ENCODE measurements around the gene DPYSL5. TPM values are rescaled to one million over a fixed set of nuclear protein-coding genes. Genes with fewer than 3 reads are reported as not detected.
A peak's percentile ranks its signal among the peaks of the same experiment; 100 is the strongest.

Gene DPYSL5
- polyA plus RNA-seq, 3 donors, result not detected

GRCh38 chr2:26982102-26982742 is 134.3 kb downstream of the DPYSL5 start:
- Histone ChIP-seq H3K79me2 (ENCODE audit: insufficient read depth, low read length) (no peaks in the 10 kb centered on the region), H4K20me1 (ENCODE audit: insufficient read depth, low read length) (no peaks in the 10 kb centered on the region), H3K9ac (ENCODE audit: insufficient read depth, low read length, poor library complexity, severe bottlenecking) (no peak overlapping the region), H3K36me3 (replicated peaks in 1 of 2; ENCODE audit: control insufficient read depth in 1 of 2, insufficient read depth in 2 of 2, low read length in 2 of 2) (no peaks in the 10 kb centered on the region), H3K27me3 (ENCODE audit: control insufficient read depth in 2 of 2, insufficient read depth in 2 of 2, low read length in 2 of 2) (no peaks in the 10 kb centered on the region), H3K9me3 (replicated peaks in 1 of 2; ENCODE audit: control insufficient read depth in 1 of 2, insufficient read depth in 1 of 2, low read length in 2 of 2) (no peaks in the 10 kb centered on the region), H2AFZ (ENCODE audit: insufficient read depth, low read depth, low read length, poor library complexity, severe bottlenecking) (no peak overlapping the region), H3K4me2 (replicated peaks; ENCODE audit: extremely low read depth, low read length, poor library complexity, severe bottlenecking) (no peak overlapping the region), H3K4me1 (ENCODE audit: control insufficient read depth in 1 of 2, insufficient read depth in 2 of 2, low read length in 2 of 2) (no peaks in the 10 kb centered on the region), H3K4me3 (replicated peaks in 1 of 3; ENCODE audit: low read depth in 2 of 3, low read length in 3 of 3) (no peak overlapping the region), H3K27ac (ENCODE audit: low read depth in 1 of 2, low read length in 2 of 2) (no peak overlapping the region)
- H3K4me3 Mint-ChIP-seq, result no peak overlapping the region
- H3K27ac Mint-ChIP-seq, result no peak overlapping the region
- 42% methylated on average over 2 of the region's 2 CpGs for WGBS (ENCODE audit: insufficient coverage)
- DNase-seq, result peak in 2 of 3 donors; percentile 14 to 29
- no peaks in the 10 kb centered on the region for H3K9me3 Mint-ChIP-seq
- peak; percentile 58 for TF ChIP-seq CTCF (IDR thresholded peaks at IDR 0.05)
- H3K36me3 Mint-ChIP-seq, result no peaks in the 10 kb centered on the region
- H3K4me1 Mint-ChIP-seq, result no peaks in the 10 kb centered on the region
- intact Hi-C loops (cut with micrococcal nuclease), result no loop called here
- peaks cover 5 to 9% (median 7%) of the 10 kb centered on the region in 3 donors for H3K27me3 Mint-ChIP-seq (ENCODE audit: low read depth in 3 of 3)

GRCh38 chr2:26983746-26984145 is 135.8 kb downstream of the DPYSL5 start:
- H3K27me3 ChIP-seq (ENCODE audit: control insufficient read depth in 2 of 2, insufficient read depth in 2 of 2, low read length in 2 of 2), result no peaks in the 10 kb centered on the region
- H3K4me1 ChIP-seq (ENCODE audit: control insufficient read depth in 1 of 2, insufficient read depth in 2 of 2, low read length in 2 of 2), result no peaks in the 10 kb centered on the region
- H3K9me3 Mint-ChIP-seq, result no peaks in the 10 kb centered on the region
- H3K4me2 ChIP-seq (replicated peaks; ENCODE audit: extremely low read depth, low read length, poor library complexity, severe bottlenecking), result no peak overlapping the region
- no peak overlapping the region for H3K4me3 Mint-ChIP-seq
- no peak overlapping the region for H3K27ac ChIP-seq (ENCODE audit: low read depth in 1 of 2, low read length in 2 of 2)
- intact Hi-C loops (cut with micrococcal nuclease), result no loop called here
- no CpG with 5 or more reads among the region's 3 CpGs for WGBS (ENCODE audit: insufficient coverage)
- H4K20me1 ChIP-seq (ENCODE audit: insufficient read depth, low read length), result no peaks in the 10 kb centered on the region
- no peaks in the 10 kb centered on the region for H3K36me3 ChIP-seq (replicated peaks in 1 of 2; ENCODE audit: control insufficient read depth in 1 of 2, insufficient read depth in 2 of 2, low read length in 2 of 2)
- peaks cover 1 to 6% (median 6%) of the 10 kb centered on the region in 3 donors for H3K27me3 Mint-ChIP-seq (ENCODE audit: low read depth in 3 of 3)
- H3K9ac ChIP-seq (ENCODE audit: insufficient read depth, low read length, poor library complexity, severe bottlenecking), result no peak overlapping the region
- no peak overlapping the region for H2AFZ ChIP-seq (ENCODE audit: insufficient read depth, low read depth, low read length, poor library complexity, severe bottlenecking)
- no peak for DNase-seq
- no peak overlapping the region for H3K27ac Mint-ChIP-seq
- H3K9me3 ChIP-seq (replicated peaks in 1 of 2; ENCODE audit: control insufficient read depth in 1 of 2, insufficient read depth in 1 of 2, low read length in 2 of 2), result no peaks in the 10 kb centered on the region
- no peaks in the 10 kb centered on the region for H3K79me2 ChIP-seq (ENCODE audit: insufficient read depth, low read length)
- no peaks in the 10 kb centered on the region for H3K36me3 Mint-ChIP-seq
- H3K4me1 Mint-ChIP-seq, result no peaks in the 10 kb centered on the region
- H3K4me3 ChIP-seq (replicated peaks in 1 of 3; ENCODE audit: low read depth in 2 of 3, low read length in 3 of 3), result no peak overlapping the region
- TF ChIP-seq CTCF (IDR thresholded peaks at IDR 0.05), result no peak

Measured in CD14-positive monocyte (primary cell).